H1 (cell line): ENCODE results near the gene PPM1G. TPM values are rescaled to one million over a fixed set of nuclear protein-coding genes. Genes with fewer than 3 reads are reported as not detected.

Experiments
- CTCF ChIA-PET: fragments of 300-600 bp; sonication (Branson Sonifier 250); formaldehyde crosslinking; loops from one replicate; lab custom pipeline; 2021; ENCODE audit not compliant: partially characterized antibody; lab: Charles Lee
- POLR2A ChIA-PET: fragments of 300-600 bp; sonication (Branson Sonifier 250); formaldehyde crosslinking; loops from one replicate; lab custom pipeline; 2021; ENCODE audit warnings: inconsistent platforms; ENCODE audit not compliant: partially characterized antibody; lab: Charles Lee
- DNase-seq, 2 experiments: peaks; one replicate each; pipeline versions ENCODE4 v3.0.0 to v3.0.0-alpha.2; 2010 to 2022; ENCODE audit warnings: low spot score in 2 of 2, low read depth in 1 of 2, mixed read lengths in 1 of 2
- FAIRE-seq: peaks from 2 replicates; lab custom pipeline; 2011; peaks lifted over from hg19 to GRCh38; lab: Jason Lieb, UNC
- H2AFZ ChIP-seq: 2 replicates; pipeline ENCODE4 v1.8.1; 2012; ENCODE audit warnings: low read length, inconsistent platforms
- H2AK5ac ChIP-seq: 2 replicates; pipeline ENCODE4 v1.6.1; 2013; ENCODE audit warnings: low read depth, low read length
- H2BK120ac ChIP-seq: replicated peaks from 2 replicates; pipeline ENCODE3; 2013; ENCODE audit warnings: low read depth, low read length, inconsistent platforms
- H2BK12ac ChIP-seq: 2 replicates; pipeline ENCODE4 v1.6.1; 2013; ENCODE audit warnings: low read depth, low read length
- H2BK15ac ChIP-seq: 2 replicates; pipeline ENCODE4 v1.6.1; 2013; ENCODE audit warnings: low read length
- H2BK20ac ChIP-seq: 2 replicates; pipeline ENCODE4 v1.6.1; 2013; ENCODE audit warnings: low read length
- H2BK5ac ChIP-seq: 2 replicates; pipeline ENCODE4 v1.6.1; 2013; ENCODE audit warnings: low read depth, low read length
- H3K14ac ChIP-seq: 2 replicates; pipeline ENCODE4 v1.6.1; 2013; ENCODE audit warnings: inconsistent platforms; ENCODE audit not compliant: insufficient read length
- H3K18ac ChIP-seq: 2 replicates; pipeline ENCODE4 v1.6.1; 2013; ENCODE audit warnings: low read length; ENCODE audit errors: extremely low read depth
- H3K23ac ChIP-seq: 2 replicates; pipeline ENCODE4 v1.6.1; 2013; ENCODE audit warnings: inconsistent platforms; ENCODE audit not compliant: insufficient read length
- H3K23me2 ChIP-seq: 2 replicates; pipeline ENCODE4 v1.6.1; 2013; ENCODE audit warnings: low read depth, low read length
- H3K27ac ChIP-seq: 2 replicates; pipeline ENCODE4 v1.6.1; 2011; ENCODE audit warnings: low read depth, low read length, inconsistent platforms
- H3K27me3 ChIP-seq, 4 experiments: replicated peaks in 1 of 4; 1 replicate in 1 of 4; 2 replicates in 3 of 4; pipeline versions ENCODE4 v1.6.1 to v1.8.1; 2011 to 2013; ENCODE audit warnings: low read length in 3 of 4, mild to moderate bottlenecking in 3 of 4, inconsistent platforms in 2 of 4, mixed read lengths in 2 of 4, moderate library complexity in 1 of 4; ENCODE audit not compliant: control insufficient read depth in 3 of 4, insufficient read depth in 3 of 4; ENCODE audit errors: extremely low read depth in 1 of 4
- H3K36me3 ChIP-seq, 4 experiments: 2 replicates each; pipeline versions ENCODE4 v1.6.1 to v1.8.1; 2011 to 2013; ENCODE audit warnings: mild to moderate bottlenecking in 4 of 4, low read length in 3 of 4, moderate library complexity in 2 of 4, control low read depth in 1 of 4, inconsistent platforms in 1 of 4; ENCODE audit not compliant: insufficient read depth in 4 of 4, control insufficient read depth in 2 of 4
- H3K4ac ChIP-seq: replicated peaks from 2 replicates; pipeline ENCODE3; 2013; ENCODE audit warnings: low read length, low read depth, mixed read lengths, inconsistent platforms; ENCODE audit not compliant: insufficient read length
- H3K4me1 ChIP-seq, 4 experiments: replicated peaks in 1 of 4; 1 replicate in 1 of 4; 2 replicates in 3 of 4; pipeline versions ENCODE4 v1.6.1 to v1.8.1; 2011 to 2013; ENCODE audit warnings: low read length in 3 of 4, inconsistent platforms in 2 of 4, mixed read lengths in 1 of 4; ENCODE audit not compliant: insufficient read depth in 4 of 4, control insufficient read depth in 3 of 4
- H3K4me2 ChIP-seq, 2 experiments: 2 replicates each; pipeline versions ENCODE4 v1.6.1 to v1.8.1; 2011 to 2013; ENCODE audit warnings: low read depth in 2 of 2, low read length in 2 of 2, control low read depth in 1 of 2, inconsistent platforms in 1 of 2, mild to moderate bottlenecking in 1 of 2; ENCODE audit not compliant: insufficient read depth in 1 of 2
- H3K4me3 ChIP-seq, 4 experiments: fragments of 200-600, 300-600 bp in 1 of 4; sonication (generic), shearing (Covaris generic), sonication (Bioruptor Twin) in 1 of 4; 2 replicates each; pipeline versions ENCODE4 v1.5.1 to v1.8.1; 2011 to 2016; ENCODE audit warnings: low read length in 4 of 4, low read depth in 3 of 4, control low read depth in 2 of 4, inconsistent platforms in 2 of 4, mild to moderate bottlenecking in 2 of 4, mixed read lengths in 1 of 4, moderate library complexity in 1 of 4; ENCODE audit not compliant: insufficient read depth in 2 of 4; ENCODE audit errors: extremely low read depth in 1 of 4
- H3K56ac ChIP-seq: replicated peaks from 2 replicates; pipeline ENCODE3; 2013; ENCODE audit warnings: low read depth, mild to moderate bottlenecking, mixed read lengths, low read length, inconsistent platforms; ENCODE audit not compliant: insufficient read length
- H3K79me1 ChIP-seq: 2 replicates; pipeline ENCODE4 v1.6.1; 2013; ENCODE audit warnings: low read depth, low read length, control low read depth
- H3K79me2 ChIP-seq, 2 experiments: 2 replicates each; pipeline versions ENCODE4 v1.6.1 to v1.8.1; 2012 to 2013; ENCODE audit warnings: low read length in 2 of 2, mild to moderate bottlenecking in 2 of 2, inconsistent platforms in 1 of 2; ENCODE audit not compliant: insufficient read depth in 2 of 2, control insufficient read depth in 1 of 2
- H3K9ac ChIP-seq, 4 experiments: replicated peaks in 1 of 4; 1 replicate in 1 of 4; 2 replicates in 3 of 4; pipeline versions ENCODE4 v1.6.1 to v1.8.1; 2011 to 2013; ENCODE audit warnings: low read depth in 3 of 4, low read length in 3 of 4, control low read depth in 2 of 4, mild to moderate bottlenecking in 2 of 4, moderate library complexity in 2 of 4, inconsistent platforms in 1 of 4; ENCODE audit errors: extremely low read depth in 1 of 4
- H3K9me3 ChIP-seq, 2 experiments: 2 replicates each; pipeline versions ENCODE4 v1.6.1 to v1.8.1; 2012 to 2013; ENCODE audit warnings: mild to moderate bottlenecking in 2 of 2, moderate library complexity in 2 of 2, control low read depth in 1 of 2, inconsistent platforms in 1 of 2, low read depth in 1 of 2, low read length in 1 of 2, mixed read lengths in 1 of 2; ENCODE audit not compliant: insufficient read depth in 2 of 2
- H4K20me1 ChIP-seq, 2 experiments: replicated peaks in 1 of 2; 2 replicates each; pipeline versions ENCODE3 to v1.8.1; 2011 to 2013; ENCODE audit warnings: inconsistent platforms in 2 of 2, low read length in 2 of 2, mild to moderate bottlenecking in 1 of 2; ENCODE audit not compliant: insufficient read depth in 2 of 2, control insufficient read depth in 1 of 2
- H4K5ac ChIP-seq: 2 replicates; pipeline ENCODE4 v1.6.1; 2013; ENCODE audit warnings: low read length, low read depth, mixed read lengths, inconsistent platforms; ENCODE audit not compliant: insufficient read length
- H4K8ac ChIP-seq: 2 replicates; pipeline ENCODE4 v1.8.0; 2013; ENCODE audit warnings: mild to moderate bottlenecking, moderate library complexity, low read length, inconsistent platforms; ENCODE audit not compliant: insufficient read depth; ENCODE audit errors: extremely low read depth
- H4K91ac ChIP-seq: replicated peaks from 2 replicates; pipeline ENCODE3; 2013; ENCODE audit warnings: low read length, mixed read lengths, inconsistent platforms; ENCODE audit not compliant: insufficient read length
- POLR2AphosphoS5 ChIP-seq: IDR thresholded peaks from 2 replicates; pipeline ENCODE4 v1.6.1; 2011; ENCODE audit warnings: low read depth, low read length
- SIRT6 ChIP-seq: IDR thresholded peaks from one replicate; pipeline ENCODE4 v1.7.1; 2012; ENCODE audit warnings: low read length, inconsistent platforms
- WGBS, 2 experiments: shearing (Covaris generic) in 1 of 2; methylation state at CpG; one replicate each; pipeline versions ENCODE4 v1.1.6 to v1.1.7; 2013 to 2015; ENCODE audit warnings: low lambda C conversion rate in 2 of 2, mixed read lengths in 2 of 2, inconsistent platforms in 1 of 2, low coverage in 1 of 2, missing lambda C conversion rate in 1 of 2; ENCODE audit not compliant: insufficient replicate concordance in 2 of 2, insufficient coverage in 1 of 2, insufficient read length in 1 of 2; ENCODE audit errors: extremely low coverage in 1 of 2, missing lambda C conversion rate in 1 of 2; 5-methylcytosine and 5-hydroxymethylcytosine counted together
- polyA plus RNA-seq, 7 experiments: library from polyadenylated mRNA; depleted of rRNA in 3 of 7; stranded (reverse) in 5 of 7; unstranded in 2 of 7; fragments of >200 nt in 5 of 7; fragments of 200-250 nt in 2 of 7; gene quantifications; 1 replicate in 5 of 7; 2 replicates in 1 of 7; 4 replicates in 1 of 7; pipeline versions ENCODE4 v1.2.1 to v1.2.3, GENCODE V29; 2011 to 2013; ENCODE audit warnings: missing spikeins in 2 of 7, mixed read lengths in 2 of 7
- total RNA-seq: library from RNA; stranded (reverse); fragmentation: NEBNext Ultra II Directional; extraction: Animal tissue kit (Norgen Biotek cat#: 25700); gene quantifications from 2 replicates; pipeline ENCODE4 v1.2.1, GENCODE V29; 2021

PPM1G gene
- total and polyA plus RNA-seq, 2 of the 8 experiments (the other 6 are each of a cell fraction or from before 2014, with no cell fraction given): 73.3 to 203 TPM

- Histone ChIP-seq H2BK5ac (no peak overlapping the region), H4K20me1 (peaks cover 3 to 18% of the 10 kb centered on the region in 2 experiments), H3K14ac (no peak overlapping the region), H3K23ac (no peak overlapping the region), H2AFZ (no peak overlapping the region), H4K91ac (no peak overlapping the region), H3K9me3 (no peaks in the 10 kb centered on the region), H2BK20ac (no peak overlapping the region), H2AK5ac (no peak overlapping the region), H3K4me2 (no peak overlapping the region), H3K79me2 (peaks cover 2 to 21% of the 10 kb centered on the region in 2 experiments; a peak in 3 of 4 replicates), H4K5ac (no peak overlapping the region), H3K27ac (no peak overlapping the region), H2BK120ac (no peak overlapping the region), H3K18ac (no peak overlapping the region), H3K4me1 (peaks cover 0 to 7% (median 2%) of the 10 kb centered on the region in 4 experiments; a peak in 5 of 7 replicates), H3K9ac (no peak overlapping the region), H3K79me1 (peaks cover 6% of the 10 kb centered on the region), H4K8ac (no peak overlapping the region), H3K36me3 (peaks cover 29 to 52% (median 42%) of the 10 kb centered on the region in 4 experiments), H3K56ac (no peak overlapping the region), H3K23me2 (peaks cover 8% of the 10 kb centered on the region), H2BK12ac (no peak overlapping the region), H3K4me3 (no peak overlapping the region), H3K4ac (no peak overlapping the region), H2BK15ac (no peak overlapping the region), H3K27me3 (no peaks in the 10 kb centered on the region)
- ChIA-PET CTCF (interaction anchor here (1.2 to 1.4 kb wide), 2 partner anchors 17 to 91 kb away, joined by 3 to 4 read pairs; partner anchors contain the start of genes GTF3C2 and TRIM54), POLR2A (interaction anchor here (0.9 to 9.5 kb wide), 7 partner anchors 7 to 220 kb away, joined by 3 to 135 read pairs (median 18); partner anchors contain the start of genes EIF2B4, GTF3C2, MPV17 and ZNF513)
- FAIRE-seq (no peak), DNase-seq (no peak)
- WGBS, 2 experiments: 88% methylated on average over 5 of the region's 5 CpGs; no CpG with 5 or more reads in 1 of the 2 experiments
- no peak for TF ChIP-seq SIRT6
- TF ChIP-seq POLR2AphosphoS5: peak; percentile 26; the same call in 1 of the 2 replicates
These were observed 35.8 kb downstream of the PPM1G start for GRCh38 chr2:27373567-27373966.
